Astrocyte of the cerebellum (primary cell): ENCODE results near the gene SPEF2.
"Not testable (repeated sequence)": the region's sequence is repeated elsewhere in the genome, so short reads cannot be mapped to it uniquely, and the experiment has no call there.

Source experiments
- DNase-seq: peaks from one replicate; pipeline ENCODE4 v3.0.0-alpha.2; 2011; ENCODE audit warnings: low read depth
- H3K4me3 ChIP-seq: 2 replicates; pipeline ENCODE4 v1.5.1; 2011; ENCODE audit warnings: mild to moderate bottlenecking, low read depth, low read length, moderate library complexity
- in situ Hi-C: cut with HindIII; loops from 2 replicates; pipeline ENCODE4 v1.10.0; 2017; ENCODE audit warnings: low sequenced_read_pairs
- TF ChIP-seq, protein P1 (sequence below): IDR thresholded peaks from 2 replicates; pipeline ENCODE4 v1.5.1; 2012; ENCODE audit warnings: low read length, low read depth, moderate library complexity, mild to moderate bottlenecking; ENCODE audit errors: missing control alignments

Gene SPEF2

DNA sequence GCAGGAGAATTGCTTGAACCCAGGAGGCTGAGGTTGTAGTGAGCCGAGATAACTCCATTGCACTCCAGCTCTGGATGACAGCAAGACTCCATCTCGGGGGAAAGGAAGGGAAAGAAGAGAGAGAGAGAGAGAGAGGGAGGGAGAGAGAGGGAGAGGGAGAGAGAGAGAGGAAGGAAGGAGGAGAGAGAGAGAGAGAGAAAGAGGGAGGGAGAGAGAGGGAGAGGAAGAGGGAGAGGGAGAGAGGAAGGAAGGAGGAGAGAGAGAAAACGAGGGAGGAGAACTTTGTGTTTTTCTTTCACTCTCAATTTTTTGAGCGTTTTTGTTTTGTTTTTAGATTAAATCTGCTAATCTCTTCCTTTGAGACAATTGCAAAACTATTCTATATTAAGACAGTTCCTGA, 46.9 kb downstream of the SPEF2 start:
- in situ Hi-C loops = no loop called here
- H3K4me3 ChIP-seq = no peak overlapping the region
- no peak for DNase-seq
- TF ChIP-seq, protein P1, sequence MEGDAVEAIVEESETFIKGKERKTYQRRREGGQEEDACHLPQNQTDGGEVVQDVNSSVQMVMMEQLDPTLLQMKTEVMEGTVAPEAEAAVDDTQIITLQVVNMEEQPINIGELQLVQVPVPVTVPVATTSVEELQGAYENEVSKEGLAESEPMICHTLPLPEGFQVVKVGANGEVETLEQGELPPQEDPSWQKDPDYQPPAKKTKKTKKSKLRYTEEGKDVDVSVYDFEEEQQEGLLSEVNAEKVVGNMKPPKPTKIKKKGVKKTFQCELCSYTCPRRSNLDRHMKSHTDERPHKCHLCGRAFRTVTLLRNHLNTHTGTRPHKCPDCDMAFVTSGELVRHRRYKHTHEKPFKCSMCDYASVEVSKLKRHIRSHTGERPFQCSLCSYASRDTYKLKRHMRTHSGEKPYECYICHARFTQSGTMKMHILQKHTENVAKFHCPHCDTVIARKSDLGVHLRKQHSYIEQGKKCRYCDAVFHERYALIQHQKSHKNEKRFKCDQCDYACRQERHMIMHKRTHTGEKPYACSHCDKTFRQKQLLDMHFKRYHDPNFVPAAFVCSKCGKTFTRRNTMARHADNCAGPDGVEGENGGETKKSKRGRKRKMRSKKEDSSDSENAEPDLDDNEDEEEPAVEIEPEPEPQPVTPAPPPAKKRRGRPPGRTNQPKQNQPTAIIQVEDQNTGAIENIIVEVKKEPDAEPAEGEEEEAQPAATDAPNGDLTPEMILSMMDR = no peak

DNA sequence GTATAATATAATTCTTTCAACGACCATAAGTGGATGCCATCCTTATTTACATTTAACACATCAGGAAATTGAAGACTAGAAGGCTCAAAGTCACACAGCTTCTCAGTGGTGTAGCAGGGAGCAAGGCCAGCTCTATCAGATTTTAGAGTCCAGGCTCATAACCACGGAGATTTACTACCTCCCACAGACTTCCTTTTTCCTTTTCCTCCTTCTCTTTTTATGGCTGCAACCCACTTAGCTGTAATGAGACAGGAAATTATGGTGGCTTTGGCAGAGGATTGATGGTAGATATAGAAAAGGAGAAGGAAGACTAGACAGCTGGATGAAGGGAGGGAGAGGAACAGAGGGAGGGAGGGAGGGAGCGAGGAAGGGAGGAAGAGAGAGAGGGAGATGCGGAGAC, 47.4 kb downstream of the SPEF2 start:
- TF ChIP-seq, protein P1 = no peak
- no peak overlapping the region for H3K4me3 ChIP-seq
- DNase-seq = no peak
- in situ Hi-C loops = no loop called here

DNA sequence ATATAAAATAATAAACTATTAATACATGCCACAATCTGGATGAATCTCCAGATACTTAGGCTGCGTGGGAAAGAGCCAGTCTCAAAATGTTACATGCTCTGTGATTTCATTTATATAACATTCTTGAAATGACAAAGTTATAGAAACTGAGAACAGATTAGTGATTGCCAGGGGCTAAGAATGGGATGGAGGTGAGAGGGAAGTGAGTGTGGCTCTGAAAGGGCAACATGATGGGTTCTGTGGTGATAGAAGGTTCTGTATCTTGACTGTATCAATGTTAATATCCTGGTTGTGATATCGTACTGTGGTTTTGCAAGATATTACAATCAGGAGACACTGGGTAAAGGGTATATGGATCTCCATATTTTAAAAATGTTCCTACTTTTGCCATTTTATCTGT, 50.7 kb downstream of the SPEF2 start:
- DNase-seq = no peak
- H3K4me3 ChIP-seq = no peak overlapping the region
- TF ChIP-seq, protein P1 = no peak
- in situ Hi-C loops = no loop called here

DNA sequence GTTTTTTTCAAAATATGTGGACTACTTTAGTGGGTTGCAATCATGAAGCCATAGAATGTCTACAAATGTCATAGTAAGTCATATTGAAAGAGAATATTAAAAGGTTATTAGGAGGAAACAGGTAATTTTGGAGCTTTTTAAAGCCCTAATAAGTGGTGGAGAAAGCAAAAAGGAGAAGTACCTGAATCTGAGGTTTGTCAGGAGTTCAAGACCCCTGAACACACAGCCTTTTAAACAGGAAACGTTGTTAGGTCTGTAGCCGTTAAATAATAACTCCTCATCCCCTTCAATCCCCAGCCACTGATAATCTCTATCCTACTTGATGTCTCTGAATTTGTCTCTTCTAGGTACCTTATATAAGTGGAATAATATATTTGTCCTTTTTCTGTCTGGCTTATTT, 51.1 kb downstream of the SPEF2 start:
- TF ChIP-seq, protein P1 = no peak
- H3K4me3 ChIP-seq = no peak overlapping the region
- in situ Hi-C loops = no loop called here
- no peak for DNase-seq

DNA sequence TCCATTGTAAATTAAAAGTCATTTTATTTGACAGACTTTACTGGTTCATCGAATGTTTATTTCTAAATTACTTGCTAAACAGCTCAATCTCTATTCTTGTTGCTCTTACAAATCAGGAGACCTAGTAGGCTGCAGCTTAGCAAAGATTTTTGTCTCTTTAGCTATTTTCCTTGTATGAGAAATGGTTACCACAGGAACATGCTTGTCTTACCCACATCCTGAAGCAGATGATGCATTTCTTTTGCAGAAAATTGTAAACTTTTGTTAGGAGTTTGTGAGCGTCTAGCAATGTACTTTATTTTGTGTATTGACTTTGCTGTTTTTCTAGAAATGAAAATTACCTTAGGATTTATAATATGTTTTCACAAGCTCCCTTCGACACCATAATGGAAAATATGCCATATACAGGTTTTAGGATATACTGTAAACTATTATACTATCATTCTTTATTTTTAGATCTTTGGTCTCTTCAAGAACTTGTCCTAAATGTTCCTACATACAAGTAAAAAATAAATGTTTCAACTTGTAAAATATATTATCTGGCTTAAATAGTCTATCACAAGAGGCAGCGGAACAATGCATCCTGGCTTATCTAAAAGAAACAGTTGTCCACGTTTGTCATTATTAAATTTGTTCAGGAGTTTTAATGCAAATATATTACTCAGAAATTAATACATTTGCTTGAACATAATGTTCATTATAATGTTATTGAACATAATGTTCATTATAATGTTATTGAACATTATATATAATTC, 54.1 kb downstream of the SPEF2 start:
- no peak for DNase-seq
- no peak overlapping the region for H3K4me3 ChIP-seq
- in situ Hi-C loops = no loop called here
- TF ChIP-seq, protein P1 = no peak

DNA sequence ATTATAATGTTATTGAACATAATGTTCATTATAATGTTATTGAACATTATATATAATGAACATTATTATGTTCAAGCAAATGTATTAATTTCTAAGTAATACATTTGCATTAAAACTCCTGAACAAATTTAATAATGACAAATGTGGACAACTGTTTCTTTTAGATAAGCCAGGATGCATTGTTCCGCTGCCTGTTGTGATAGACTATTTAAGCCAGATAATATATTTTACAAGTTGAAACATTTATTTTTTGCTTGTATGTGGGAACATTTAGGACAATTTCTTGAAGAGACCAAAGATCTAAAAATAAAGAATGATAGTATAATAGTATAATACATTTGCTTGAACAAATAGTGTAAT, 54.6 kb downstream of the SPEF2 start:
- in situ Hi-C loops = not testable (repeated sequence)

DNA sequence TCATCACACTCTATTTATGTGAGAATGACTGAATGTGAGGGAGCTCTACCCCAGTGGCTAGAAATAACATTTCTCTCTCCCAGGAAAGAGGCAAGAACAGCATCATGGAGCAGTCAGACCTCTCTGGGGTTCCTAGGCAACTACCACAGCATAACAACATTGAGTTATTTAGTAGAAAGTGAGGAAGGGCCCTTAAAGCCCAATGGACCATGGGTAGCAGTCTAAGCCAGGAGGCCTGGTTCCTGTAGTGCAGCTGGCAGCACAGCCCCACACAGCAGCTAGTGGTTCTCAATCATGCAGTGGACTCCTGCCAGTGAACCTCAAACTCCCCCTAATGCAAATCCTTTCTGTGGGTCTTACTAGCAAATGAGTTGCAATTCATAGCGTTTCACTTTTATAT, 55.3 kb downstream of the SPEF2 start:
- no peak for DNase-seq
- TF ChIP-seq, protein P1 = no peak
- in situ Hi-C loops = no loop called here
- H3K4me3 ChIP-seq = no peak overlapping the region

More for the DNA sequence above, 54.6 kb downstream of the SPEF2 start:
- not testable (repeated sequence) for DNase-seq, H3K4me3 ChIP-seq
